GM19468 (cell line): ENCODE measurements around the gene SYT13.

Experiments used
- ATAC-seq: cut with Tn5 transposase; IDR thresholded peaks from one replicate; pipeline ENCODE4 v1.9.1; 2021; ENCODE audit warnings: mild to moderate bottlenecking, moderate library complexity, moderate number of reproducible peaks; ENCODE audit not compliant: unreplicated experiment; ENCODE audit errors: extremely low read depth

SYT13 gene

GRCh38 chr11:45225961-45226871 lies 59.9 kb downstream of the SYT13 start:
- ATAC-seq, result no peak

DNA sequence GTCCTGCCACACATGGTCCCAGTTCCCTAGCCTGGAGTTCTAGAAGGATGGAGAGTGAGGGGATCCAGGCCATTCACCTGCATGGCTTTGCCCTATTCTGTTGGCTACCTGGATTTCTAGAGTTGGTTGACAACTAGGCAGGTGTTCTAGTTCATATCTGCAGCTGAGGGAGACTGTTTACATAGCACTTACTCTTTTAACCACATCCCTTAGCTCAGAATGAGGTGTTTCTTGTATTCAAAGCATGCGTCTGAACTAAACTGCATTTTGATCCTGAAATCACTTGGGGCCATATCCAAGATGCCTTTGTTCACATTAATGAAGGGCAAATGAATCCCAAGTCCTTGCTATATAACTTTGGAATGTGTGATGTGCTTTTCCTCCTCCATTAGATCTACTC lies 60.9 kb downstream of the SYT13 start:
- no peak for ATAC-seq

DNA sequence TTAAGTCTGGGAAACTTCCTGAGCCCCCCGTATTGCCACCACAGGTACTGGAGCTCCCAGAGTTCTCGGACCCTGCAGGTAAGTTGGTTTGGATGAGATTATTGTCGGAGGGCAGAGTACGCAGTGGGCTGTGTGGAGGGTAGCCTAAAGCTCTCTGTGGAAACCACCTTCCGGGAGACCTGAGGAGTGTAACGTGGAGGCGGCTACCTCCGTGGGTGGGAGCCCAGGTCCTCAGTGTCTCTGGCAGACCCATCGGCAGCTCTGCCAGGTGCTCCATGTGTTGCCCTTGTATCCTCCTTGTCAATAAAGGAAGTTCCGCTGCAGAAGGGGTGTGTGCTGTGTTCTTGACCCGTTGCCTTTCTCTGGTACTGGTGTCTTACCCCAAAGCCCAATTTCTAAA lies 61.4 kb downstream of the SYT13 start:
- no peak for ATAC-seq

- no peak for ATAC-seq
Measured at GRCh38 chr11:45223496-45223895, 62.6 kb downstream of the SYT13 start.

DNA sequence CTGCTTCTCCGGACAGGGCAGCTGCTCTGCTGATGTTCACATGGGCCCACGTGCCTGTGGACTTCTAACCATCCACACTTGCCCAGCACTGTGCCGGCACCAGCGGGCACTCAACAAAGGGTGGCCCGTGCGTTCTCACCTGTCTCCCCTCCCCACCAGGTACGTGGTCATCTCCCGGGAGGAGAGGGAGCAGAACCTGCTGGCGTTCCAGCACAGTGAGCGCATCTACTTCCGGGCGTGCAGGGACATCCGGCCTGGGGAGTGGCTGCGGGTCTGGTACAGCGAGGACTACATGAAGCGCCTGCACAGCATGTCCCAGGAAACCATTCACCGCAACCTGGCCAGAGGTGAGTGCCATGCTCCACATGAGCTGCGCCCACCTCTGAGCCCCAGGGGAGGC lies 66.7 kb downstream of the SYT13 start:
- ATAC-seq, result no peak

- ATAC-seq, result no peak
Measured at GRCh38 chr11:45218705-45219104, 67.4 kb downstream of the SYT13 start.

GRCh38 chr11:45217991-45218390 lies 68.2 kb downstream of the SYT13 start:
- ATAC-seq, result no peak

DNA sequence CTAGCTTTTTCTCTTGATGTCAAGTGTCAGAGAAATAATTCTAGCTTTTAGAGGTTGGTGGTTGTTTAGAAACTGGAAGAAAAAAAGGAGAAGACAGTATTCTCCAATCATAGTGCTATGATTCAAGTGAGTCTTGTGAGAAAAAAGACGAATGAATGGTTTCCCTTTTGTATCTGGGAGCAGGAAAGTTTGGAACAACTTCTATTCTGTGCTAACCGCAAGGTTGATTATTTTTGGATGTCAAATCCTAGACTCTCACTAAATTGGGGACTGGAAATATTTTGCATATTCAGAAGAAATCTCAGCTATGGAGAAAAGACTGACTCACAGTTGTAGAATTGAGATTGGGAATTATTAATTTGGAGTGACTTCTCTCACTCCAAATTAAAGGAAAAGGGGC lies 69.2 kb downstream of the SYT13 start:
- no peak for ATAC-seq

DNA sequence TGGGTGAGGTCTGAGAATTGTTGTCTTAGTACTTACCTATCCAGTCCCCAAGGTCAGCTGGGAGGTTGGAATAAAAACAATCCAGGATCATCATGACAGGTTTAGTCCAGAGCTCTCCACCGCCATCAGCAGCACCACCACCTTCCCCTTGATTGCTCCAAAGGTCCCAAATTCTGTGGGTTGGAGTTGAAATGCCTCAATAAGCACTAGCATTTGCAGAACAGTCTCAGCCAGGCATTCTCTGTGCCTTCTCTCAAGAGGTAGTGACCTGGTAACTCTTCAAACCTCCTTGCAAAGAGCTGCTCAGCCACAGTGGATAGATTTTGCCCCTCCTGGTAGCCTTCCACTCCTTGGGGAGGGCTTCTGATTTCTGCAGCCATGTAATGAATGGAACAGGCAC lies 70.1 kb downstream of the SYT13 start:
- ATAC-seq, result no peak

GRCh38 chr11:45215098-45215865 lies 70.9 kb downstream of the SYT13 start:
- ATAC-seq, result no peak

DNA sequence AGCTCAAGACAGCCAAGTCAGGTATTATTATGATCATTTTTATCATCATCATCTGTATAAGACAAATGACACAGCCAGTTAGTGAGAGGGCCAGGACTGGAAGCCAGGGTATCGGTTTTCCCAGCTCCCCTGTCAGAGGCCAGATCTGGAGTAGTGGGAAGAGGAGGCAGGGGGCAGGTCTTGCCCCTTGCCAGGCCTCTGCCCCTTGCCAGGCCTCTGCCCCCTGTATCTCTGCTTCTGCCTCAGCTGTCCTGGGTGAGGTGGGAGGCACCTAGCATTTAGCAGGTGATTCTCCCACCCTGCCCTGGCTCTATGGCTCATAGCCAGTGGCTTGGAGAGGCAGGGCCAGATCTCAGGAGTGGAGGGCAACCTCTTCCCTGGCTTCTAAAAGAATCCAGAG lies 72.4 kb downstream of the SYT13 start:
- no peak for ATAC-seq

GRCh38 chr11:45213316-45213665 lies 72.8 kb downstream of the SYT13 start:
- no peak for ATAC-seq

DNA sequence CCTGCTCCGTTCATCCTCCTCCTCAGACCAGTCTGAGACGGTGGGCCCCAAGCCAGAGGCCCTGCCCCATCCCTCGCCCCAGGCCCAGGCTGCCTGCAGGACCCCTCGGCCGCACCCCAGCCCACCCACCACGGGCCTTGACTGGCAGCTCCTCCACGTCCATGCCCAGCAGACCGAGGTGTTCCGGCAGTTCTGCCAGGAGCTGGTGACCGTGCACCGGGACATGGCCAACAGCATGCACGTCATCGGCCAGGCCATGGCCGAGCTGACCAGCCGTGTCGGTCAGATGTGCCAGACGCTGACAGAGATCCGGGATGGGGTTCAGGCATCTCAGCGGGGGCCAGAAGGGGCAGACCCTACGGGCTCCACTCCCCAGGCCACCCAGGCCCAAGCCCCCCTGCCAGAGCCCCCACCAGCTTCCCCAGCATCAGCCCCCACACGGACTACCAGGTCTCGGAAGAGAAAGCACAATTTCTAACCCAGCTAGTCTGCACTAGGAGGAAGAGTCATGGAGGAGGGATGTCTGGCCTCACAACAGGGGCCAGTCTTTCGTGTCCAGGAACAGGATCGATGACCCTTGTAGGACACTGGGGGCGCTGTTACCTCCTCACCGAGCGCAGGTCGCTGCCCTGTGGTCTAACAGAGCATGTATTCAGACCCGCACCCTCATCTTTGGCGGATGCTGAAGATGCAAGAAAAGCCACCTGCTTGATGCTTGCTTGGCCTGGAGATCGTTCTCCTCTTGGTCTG lies 73.4 kb downstream of the SYT13 start:
- no peak for ATAC-seq

DNA sequence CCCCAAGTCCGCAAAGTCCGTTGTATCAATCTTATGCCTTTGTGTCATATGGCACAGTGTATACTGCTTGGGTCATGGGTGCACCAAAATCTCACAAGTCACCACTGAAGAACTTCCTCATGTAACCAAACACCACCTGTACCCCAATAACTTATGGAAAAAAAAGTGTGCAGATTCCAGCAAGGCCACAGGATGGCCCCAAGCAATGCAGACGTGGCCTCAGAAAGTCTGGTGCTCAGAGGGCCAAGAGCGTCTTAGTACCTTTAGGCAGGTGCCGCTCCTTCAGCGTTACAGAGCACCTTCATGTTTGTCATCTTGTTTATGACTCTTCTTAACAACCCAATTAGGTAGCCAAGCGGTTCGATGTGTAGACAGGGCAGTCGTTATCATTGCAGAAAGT lies 74.4 kb downstream of the SYT13 start:
- no peak for ATAC-seq

DNA sequence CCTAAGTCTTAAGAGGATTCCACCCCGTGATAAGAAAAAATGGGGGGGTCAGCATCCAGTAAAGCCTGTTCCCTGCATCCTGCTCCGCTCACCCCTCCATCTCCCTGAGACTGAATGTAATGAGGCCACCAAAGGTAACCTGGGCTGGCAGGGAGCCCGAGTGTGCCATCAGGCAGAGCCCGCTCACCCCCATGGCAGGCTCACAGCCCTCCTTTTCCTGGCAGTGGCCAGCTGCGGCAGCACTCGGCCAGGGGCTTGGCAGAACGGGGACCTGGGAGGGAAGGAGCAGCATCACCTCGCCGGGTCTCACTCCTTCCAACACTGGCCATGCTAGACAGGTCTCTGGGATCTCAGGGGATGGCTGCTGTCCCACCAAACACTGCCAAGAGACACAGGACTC lies 75.3 kb downstream of the SYT13 start:
- ATAC-seq, result no peak

DNA sequence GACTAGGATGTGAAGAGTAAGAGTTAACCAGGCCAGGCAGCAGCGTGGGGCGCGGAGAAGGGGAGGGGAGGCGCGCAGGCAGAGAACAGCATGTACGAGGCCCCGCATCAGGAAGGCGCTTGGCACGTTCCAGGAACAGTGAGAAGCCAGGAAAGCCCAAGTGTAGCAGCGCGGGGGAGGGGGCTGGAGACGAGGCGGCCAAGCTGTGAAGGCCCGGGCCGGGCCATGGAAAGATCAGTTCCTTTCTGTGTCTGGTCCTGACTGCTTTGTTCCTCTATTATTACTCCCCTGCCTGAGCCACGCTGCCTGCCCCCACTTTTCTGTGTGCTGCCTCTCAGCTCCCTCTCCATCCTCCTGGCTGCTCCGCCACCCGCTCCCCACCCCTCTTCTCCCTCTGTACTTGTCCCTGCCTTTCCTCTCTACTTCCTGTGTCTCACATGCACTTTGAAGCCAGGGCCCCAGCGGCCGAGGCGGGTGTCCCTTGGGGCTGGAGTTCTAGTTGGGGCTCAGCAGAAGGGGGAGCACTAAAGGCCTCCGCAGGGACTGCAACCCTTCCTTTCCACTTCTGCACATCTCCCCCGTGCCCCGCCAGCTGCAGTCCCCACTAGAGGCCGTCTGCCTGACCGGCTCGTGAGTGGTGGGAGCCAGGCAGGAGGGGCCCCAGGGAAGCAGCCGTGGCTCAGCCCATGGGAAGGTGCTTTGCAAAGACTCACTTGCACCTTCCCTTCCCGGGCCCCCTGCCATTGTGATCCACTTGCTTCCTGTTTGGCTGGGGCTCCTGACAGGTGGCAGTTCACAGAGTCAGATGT lies 76.0 kb downstream of the SYT13 start:
- ATAC-seq, result no peak

- no peak for ATAC-seq
Measured at GRCh38 chr11:45209000-45209879, 76.9 kb downstream of the SYT13 start.

DNA sequence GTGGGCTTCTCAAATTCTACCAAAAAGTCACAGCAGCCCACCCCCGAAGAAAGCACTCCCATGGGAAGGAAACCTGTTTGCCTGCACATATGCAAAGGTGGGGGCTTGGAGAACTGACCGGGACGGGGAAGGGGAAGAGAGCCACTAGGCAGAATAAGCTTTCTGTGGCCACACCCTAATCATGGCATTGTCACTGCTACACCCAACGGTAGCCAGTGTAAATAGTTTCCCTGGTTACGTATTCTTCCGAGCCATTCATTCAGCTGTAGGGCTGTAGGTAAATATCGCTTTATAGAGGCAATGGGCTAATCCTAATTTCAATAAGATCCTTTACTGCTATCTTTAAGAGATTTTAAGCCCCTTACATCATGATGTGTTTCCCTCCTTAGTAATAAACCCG lies 78.0 kb downstream of the SYT13 start:
- ATAC-seq, result no peak

DNA sequence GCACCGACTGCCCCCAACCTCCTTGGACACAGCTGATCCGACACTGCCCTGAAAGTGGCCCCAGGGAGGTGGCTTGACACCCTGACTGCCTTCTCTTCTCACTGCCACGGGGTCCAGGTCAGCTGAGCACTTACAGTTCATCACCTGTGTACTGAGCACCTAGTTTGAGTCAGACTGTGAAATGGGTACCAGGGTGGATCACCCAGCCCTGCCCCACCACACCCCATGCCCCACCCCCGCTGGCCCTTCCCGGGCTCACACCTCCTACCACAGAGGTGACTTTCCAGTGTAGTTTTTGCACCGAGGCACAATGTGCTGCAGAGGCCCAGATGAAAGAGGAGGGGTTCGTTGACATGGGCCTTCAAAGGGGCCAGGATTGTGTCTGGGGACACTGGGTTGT lies 80.2 kb downstream of the SYT13 start:
- ATAC-seq, result no peak
